ENCODE results near the gene ZNF492.
"Not testable (repeated sequence)": the region's sequence is repeated elsewhere in the genome, so short reads cannot be mapped to it uniquely, and the experiment has no call there.

Gene ZNF492

DNA sequence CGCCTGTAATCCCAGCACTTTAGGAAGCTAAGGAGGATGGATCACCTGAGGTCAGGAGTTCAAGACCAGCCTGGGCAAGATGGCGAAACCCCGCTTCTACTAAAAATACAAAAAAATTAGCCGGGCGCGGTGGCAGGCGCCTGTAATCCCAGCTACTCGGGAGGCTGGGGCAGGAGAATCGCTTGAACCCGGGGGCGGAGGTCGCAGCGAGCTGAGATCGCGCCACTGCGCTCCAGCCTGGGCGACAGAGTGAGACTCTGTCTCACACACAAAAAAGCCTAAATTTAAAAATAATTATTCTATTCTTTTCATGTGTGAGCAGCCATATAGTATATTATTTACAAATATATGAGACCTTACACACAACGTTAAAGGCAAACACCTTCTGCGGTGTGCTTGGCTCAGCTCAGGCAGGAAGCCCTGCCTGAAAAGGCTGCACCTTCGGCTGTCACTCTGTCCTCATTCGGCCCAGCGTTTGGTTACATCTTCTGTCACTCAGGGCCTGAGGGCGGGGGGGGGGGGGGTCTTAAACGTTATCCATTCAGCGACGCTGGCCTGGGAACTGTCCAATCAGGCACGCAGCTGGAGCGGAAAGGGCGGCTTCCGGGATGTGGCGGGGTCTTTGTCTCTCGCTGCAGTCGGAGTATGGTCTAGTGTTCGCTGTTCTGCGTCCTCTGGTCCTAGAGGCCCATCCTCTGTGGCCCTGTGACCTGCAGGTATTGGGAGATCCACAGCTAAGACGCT is at the start of gene ZNF492:
ZNF492 (plus strand) TSS at position 619 of the 744 bp plus-strand sequence. CDS start 19,076 bp downstream, outside the sequence.
- H3K36me3 ChIP-seq (ENCODE audit: control insufficient read depth in 2 of 2, insufficient read depth in 2 of 2, low read length in 2 of 2); H3K27ac ChIP-seq (ENCODE audit: low read length); H3K9me3 ChIP-seq (ENCODE audit: control insufficient read depth in 2 of 2, low read length in 2 of 2); H3K27me3 ChIP-seq (ENCODE audit: control insufficient read depth in 1 of 2, insufficient read depth in 2 of 2, low read length in 2 of 2); H3K4me1 ChIP-seq (ENCODE audit: control insufficient read depth, insufficient read depth, low read length): not testable (repeated sequence)
- peak within 1 kb of the TSS; percentile 51 to 58 for H3K9ac ChIP-seq (ENCODE audit: low read length in 2 of 2)
- H3K4me3 ChIP-seq (ENCODE audit: low read length in 2 of 2): peak within 1 kb of the TSS; percentile 71 to 79

DNA sequence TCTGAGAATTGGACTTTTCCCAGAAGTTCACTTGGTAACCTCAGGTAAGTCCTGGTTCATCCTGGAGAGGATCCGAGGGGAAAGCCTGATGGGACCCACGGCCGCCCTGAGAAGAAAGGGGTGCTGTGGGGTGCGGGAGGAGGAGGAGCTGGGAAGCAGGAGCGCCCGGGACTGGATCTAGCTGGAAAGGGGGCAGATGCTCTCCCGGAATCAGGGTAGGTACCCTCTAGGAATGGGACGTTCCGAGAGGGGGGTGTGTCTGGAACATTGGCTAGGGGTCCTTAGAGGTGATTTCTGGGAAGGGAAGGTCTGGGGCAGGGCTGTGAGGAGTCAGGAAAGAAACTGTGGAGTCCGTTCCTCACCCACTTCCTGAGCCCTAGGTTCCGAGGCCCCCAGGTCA is 38.7 kb upstream of the ZNF492 start:
- no peaks in the 10 kb centered on the region for H3K27me3 ChIP-seq (ENCODE audit: control insufficient read depth in 1 of 2, insufficient read depth in 2 of 2, low read length in 2 of 2)
- no peak overlapping the region for H3K9ac ChIP-seq (ENCODE audit: low read length in 2 of 2)
- H3K4me1 ChIP-seq (ENCODE audit: control insufficient read depth, insufficient read depth, low read length): no peaks in the 10 kb centered on the region
- H3K9me3 ChIP-seq (ENCODE audit: control insufficient read depth in 2 of 2, low read length in 2 of 2): peaks cover 0 to 3% of the 10 kb centered on the region in 2 donors
- H3K27ac ChIP-seq (ENCODE audit: low read length): no peak overlapping the region
- H3K4me3 ChIP-seq (ENCODE audit: low read length in 2 of 2): no peak overlapping the region
- H3K36me3 ChIP-seq (ENCODE audit: control insufficient read depth in 2 of 2, insufficient read depth in 2 of 2, low read length in 2 of 2): no peaks in the 10 kb centered on the region

DNA sequence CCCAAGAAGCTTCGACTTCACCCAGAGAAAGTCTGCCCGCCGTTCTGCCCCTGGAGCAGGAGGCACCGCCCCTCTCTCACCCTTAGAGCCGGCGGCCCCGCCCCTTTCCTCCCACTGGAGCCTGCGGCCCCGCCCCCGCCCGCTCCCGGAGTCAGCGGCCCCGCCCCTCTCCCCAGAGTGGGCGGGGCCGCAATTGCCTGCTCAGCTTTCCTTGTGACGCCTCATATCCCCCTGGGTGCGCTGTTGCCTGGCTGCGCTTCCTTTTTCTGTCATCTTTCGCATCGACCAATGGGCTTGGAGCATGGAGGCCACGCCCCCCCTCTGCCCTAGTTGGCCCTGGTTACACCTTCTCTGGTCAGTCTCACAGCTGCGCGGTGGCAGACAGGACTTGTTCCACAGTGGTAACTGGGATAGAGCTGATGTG is 38.2 kb upstream of the ZNF492 start:
- Histone ChIP-seq H3K4me3 (ENCODE audit: low read length in 2 of 2) (no peak overlapping the region), H3K4me1 (ENCODE audit: control insufficient read depth, insufficient read depth, low read length) (no peaks in the 10 kb centered on the region), H3K36me3 (ENCODE audit: control insufficient read depth in 2 of 2, insufficient read depth in 2 of 2, low read length in 2 of 2) (no peaks in the 10 kb centered on the region), H3K9me3 (ENCODE audit: control insufficient read depth in 2 of 2, low read length in 2 of 2) (peaks cover 0 to 3% of the 10 kb centered on the region in 2 donors), H3K27ac (ENCODE audit: low read length) (no peak overlapping the region), H3K27me3 (ENCODE audit: control insufficient read depth in 1 of 2, insufficient read depth in 2 of 2, low read length in 2 of 2) (no peaks in the 10 kb centered on the region), H3K9ac (ENCODE audit: low read length in 2 of 2) (no peak overlapping the region)

DNA sequence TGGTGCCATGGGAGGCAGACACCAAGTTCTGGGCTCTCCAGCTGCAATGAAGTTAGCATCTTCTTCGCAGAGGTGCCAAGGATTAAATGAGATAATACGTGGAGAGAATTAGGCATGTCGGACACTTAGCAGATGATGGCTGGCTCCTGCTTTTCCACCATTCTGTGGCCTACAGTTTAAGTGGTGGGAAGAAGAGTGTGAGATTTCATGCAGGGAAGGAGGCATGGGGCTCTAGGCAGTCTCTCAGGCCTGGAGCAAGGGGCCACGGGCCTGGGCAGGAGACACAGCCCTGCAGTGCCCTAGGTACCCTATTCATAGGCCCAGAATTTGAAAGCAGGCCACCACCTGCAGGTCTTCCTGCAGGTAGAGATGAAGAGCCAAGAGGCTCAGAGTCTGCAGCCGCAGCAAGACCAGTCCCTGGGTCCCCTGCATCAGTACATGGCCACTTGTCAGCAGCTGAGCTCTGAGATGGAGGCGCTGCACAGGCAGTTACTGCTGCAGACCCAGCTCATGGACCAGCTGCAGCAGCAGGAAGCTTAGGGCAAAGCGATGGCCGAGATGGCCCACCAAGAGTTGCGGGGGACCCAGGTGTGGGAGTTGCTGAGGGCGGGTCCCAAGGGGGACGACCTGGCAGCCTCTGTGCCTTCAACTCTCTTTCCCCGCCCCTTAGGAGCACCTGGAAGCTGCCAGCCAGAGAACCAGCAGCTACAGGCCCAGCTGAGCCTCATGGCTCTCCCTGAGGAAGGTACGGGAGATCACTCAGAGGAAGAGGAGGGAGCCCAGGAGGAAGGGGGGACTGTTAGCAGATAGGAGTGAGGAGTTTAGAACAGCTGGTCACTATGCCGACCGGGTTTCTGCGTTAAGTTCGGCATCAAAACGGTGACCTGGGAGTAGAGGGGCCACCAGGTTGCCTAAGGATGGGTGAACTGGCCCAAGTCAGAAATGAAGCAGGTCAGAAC is 33.2 kb upstream of the ZNF492 start:
- H3K4me3 ChIP-seq (ENCODE audit: low read length in 2 of 2): no peak overlapping the region
- no peak overlapping the region for H3K9ac ChIP-seq (ENCODE audit: low read length in 2 of 2)
- H3K4me1 ChIP-seq (ENCODE audit: control insufficient read depth, insufficient read depth, low read length): no peaks in the 10 kb centered on the region
- H3K27ac ChIP-seq (ENCODE audit: low read length): no peak overlapping the region
- H3K27me3 ChIP-seq (ENCODE audit: control insufficient read depth in 1 of 2, insufficient read depth in 2 of 2, low read length in 2 of 2): peaks cover 0 to 2% of the 10 kb centered on the region in 2 donors
- peaks cover 0 to 4% of the 10 kb centered on the region in 2 donors for H3K9me3 ChIP-seq (ENCODE audit: control insufficient read depth in 2 of 2, low read length in 2 of 2)
- H3K36me3 ChIP-seq (ENCODE audit: control insufficient read depth in 2 of 2, insufficient read depth in 2 of 2, low read length in 2 of 2): no peaks in the 10 kb centered on the region

DNA sequence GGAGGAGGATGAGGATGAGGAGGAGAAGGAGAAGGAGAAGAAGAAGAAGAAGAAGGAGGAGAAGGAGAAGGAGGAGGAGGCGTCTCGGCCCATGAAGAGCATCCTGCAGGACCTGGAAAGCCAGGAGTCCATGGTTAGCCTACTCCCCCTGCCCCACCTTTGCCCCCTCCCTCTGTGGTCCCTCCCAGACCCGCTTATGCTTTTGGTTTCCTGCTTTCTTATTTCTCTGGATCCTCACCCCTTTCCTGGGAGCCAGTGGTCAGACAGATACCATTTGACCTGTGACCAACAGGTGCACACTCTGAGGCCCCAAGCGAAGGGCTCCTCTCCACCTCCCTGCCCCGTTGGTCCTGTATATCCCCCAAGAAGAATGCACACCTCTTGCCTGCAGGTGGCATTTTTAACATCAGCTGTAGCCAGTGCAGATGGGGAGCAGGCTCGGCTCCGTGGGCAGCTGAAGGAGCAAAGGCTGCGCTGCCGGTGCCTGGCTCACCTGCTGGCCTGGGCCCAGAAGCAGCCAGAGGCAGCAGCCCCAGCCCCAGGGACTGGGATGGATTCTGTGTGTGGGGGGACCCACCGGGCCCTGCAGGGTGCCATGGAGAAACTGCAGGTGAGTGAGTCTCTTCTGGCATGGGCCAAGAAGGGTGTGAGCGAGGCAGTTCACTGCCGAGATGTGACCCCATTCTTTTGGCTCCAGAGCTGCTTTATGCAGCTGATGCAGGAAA is 32.1 kb upstream of the ZNF492 start:
- Histone ChIP-seq H3K27ac (ENCODE audit: low read length) (no peak overlapping the region), H3K4me1 (ENCODE audit: control insufficient read depth, insufficient read depth, low read length) (no peaks in the 10 kb centered on the region), H3K27me3 (ENCODE audit: control insufficient read depth in 1 of 2, insufficient read depth in 2 of 2, low read length in 2 of 2) (peaks cover 0 to 2% of the 10 kb centered on the region in 2 donors), H3K9me3 (ENCODE audit: control insufficient read depth in 2 of 2, low read length in 2 of 2) (peaks cover 0 to 4% of the 10 kb centered on the region in 2 donors), H3K36me3 (ENCODE audit: control insufficient read depth in 2 of 2, insufficient read depth in 2 of 2, low read length in 2 of 2) (no peaks in the 10 kb centered on the region), H3K9ac (ENCODE audit: low read length in 2 of 2) (no peak overlapping the region), H3K4me3 (ENCODE audit: low read length in 2 of 2) (no peak overlapping the region)

DNA sequence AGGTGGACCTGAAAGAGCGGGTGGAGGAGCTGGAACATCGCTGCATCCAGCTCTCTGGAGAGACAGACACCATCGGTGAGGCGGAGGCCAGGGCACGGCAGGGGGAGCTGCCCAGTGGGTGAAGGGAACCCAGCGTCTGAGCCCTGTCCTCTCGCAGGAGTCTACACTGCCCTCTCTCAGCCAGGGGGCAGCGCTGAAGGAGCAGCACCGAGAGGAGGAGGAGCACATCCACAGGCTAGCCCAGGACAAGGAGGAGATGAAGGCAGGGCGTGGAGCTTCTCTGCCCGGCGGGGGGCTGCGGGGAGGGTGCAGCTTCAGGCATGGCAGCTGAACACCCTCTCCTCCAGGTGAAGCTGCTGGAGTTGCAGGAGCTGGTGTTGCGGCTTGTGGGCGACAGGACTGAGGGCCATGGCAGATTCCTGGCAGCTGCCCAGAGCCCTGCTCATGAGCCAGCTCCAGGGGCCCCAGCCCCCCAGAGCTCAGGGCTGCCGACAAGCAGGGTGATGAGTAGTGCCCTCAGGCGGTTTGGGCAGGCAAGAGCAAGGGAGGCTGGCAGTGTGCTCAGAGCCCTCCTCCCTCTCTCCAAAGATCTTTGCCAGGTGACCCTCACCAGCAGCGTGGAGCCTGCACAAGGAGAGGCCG is 31.4 kb upstream of the ZNF492 start:
- no peaks in the 10 kb centered on the region for H3K36me3 ChIP-seq (ENCODE audit: control insufficient read depth in 2 of 2, insufficient read depth in 2 of 2, low read length in 2 of 2)
- H3K27ac ChIP-seq (ENCODE audit: low read length): no peak overlapping the region
- peaks cover 0 to 4% of the 10 kb centered on the region in 2 donors for H3K9me3 ChIP-seq (ENCODE audit: control insufficient read depth in 2 of 2, low read length in 2 of 2)
- H3K4me3 ChIP-seq (ENCODE audit: low read length in 2 of 2): no peak overlapping the region
- H3K9ac ChIP-seq (ENCODE audit: low read length in 2 of 2): no peak overlapping the region
- H3K27me3 ChIP-seq (ENCODE audit: control insufficient read depth in 1 of 2, insufficient read depth in 2 of 2, low read length in 2 of 2): peaks cover 0 to 2% of the 10 kb centered on the region in 2 donors
- H3K4me1 ChIP-seq (ENCODE audit: control insufficient read depth, insufficient read depth, low read length): no peaks in the 10 kb centered on the region

DNA sequence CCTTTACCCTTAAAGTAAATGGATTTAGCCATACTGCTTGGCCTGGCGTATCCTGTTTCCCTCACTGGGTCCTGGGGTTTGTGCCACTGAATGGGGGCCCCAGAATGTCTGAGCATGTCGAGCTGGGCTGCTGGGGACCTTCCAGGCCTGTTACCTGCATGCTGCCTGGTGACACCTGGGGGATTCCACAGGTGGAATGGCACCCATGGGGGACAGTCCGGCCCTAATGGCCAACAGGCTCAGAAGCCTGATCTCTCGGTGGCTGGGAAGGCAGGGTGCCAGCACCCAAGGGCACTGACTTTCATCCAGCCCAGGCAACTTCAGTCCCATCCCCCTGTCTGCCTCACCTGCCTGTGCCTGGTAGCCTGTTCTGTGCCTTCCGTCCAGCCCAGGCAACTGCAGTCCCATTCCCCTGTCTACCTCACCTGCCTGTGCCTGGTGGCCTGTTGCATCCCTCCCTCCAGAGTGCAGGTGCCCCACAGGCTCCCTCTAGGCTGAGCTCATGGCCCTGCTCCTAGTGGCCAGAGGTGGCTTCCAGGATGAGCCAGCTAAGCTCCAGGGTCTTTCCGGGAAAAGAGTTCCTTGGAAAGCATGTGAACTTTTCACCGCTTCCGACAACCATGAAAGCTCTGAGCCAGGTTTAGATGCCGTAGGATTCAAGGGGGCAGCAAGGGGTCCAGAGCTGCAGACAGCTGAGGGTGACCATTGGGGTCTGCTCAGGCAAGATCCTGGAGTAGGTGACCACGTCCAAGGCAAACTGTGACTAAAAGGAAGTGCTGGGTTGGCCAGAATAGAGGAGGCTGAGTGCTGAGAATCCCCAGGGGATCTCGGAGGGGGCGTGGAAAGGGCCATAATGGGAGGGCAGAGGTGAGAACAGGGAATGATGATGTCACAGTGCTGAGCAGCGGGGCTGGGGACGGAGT is 30.3 kb upstream of the ZNF492 start:
- H3K27me3 ChIP-seq (ENCODE audit: control insufficient read depth in 1 of 2, insufficient read depth in 2 of 2, low read length in 2 of 2): peaks cover 0 to 2% of the 10 kb centered on the region in 2 donors
- no peak overlapping the region for H3K4me3 ChIP-seq (ENCODE audit: low read length in 2 of 2)
- no peak overlapping the region for H3K9ac ChIP-seq (ENCODE audit: low read length in 2 of 2)
- no peak overlapping the region for H3K27ac ChIP-seq (ENCODE audit: low read length)
- H3K4me1 ChIP-seq (ENCODE audit: control insufficient read depth, insufficient read depth, low read length): no peaks in the 10 kb centered on the region
- no peaks in the 10 kb centered on the region for H3K36me3 ChIP-seq (ENCODE audit: control insufficient read depth in 2 of 2, insufficient read depth in 2 of 2, low read length in 2 of 2)
- peaks cover 0 to 4% of the 10 kb centered on the region in 2 donors for H3K9me3 ChIP-seq (ENCODE audit: control insufficient read depth in 2 of 2, low read length in 2 of 2)

DNA sequence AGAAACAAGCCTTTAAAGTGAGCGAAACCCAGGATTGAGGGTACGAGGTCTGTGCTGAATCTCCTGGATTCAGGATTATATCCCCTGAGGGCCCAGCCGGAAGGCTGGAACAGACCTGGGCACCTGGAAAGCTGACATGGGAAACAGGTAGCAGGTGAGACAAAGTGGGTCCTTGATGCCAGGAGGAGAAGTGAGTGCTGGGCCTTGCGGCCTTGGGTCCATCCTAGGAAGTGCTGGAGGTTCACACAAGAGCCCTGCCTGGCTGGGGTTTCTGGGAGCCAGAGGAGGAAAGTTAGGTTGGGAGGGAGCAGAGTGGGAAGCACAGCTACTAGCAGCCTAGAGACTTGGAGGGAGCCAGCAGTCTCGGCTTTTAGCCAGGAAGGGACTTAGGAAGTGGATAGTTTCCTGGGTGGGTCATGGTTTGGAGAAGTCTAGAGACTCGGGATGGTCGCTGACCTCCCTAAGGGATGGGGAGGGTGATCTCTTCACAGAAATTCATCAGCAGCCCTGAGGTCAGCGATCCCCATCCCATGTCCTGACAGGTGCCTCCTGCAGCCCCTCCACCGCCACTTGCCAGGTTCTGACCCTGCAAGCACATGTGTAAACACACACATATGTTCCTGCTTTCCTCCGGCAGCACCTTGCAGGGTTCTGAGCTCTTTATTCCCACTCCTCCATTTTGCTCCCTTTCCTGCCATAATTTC is 29.4 kb upstream of the ZNF492 start:
- no peak overlapping the region for H3K4me3 ChIP-seq (ENCODE audit: low read length in 2 of 2)
- peaks cover 0 to 2% of the 10 kb centered on the region in 2 donors for H3K27me3 ChIP-seq (ENCODE audit: control insufficient read depth in 1 of 2, insufficient read depth in 2 of 2, low read length in 2 of 2)
- no peak overlapping the region for H3K9ac ChIP-seq (ENCODE audit: low read length in 2 of 2)
- H3K4me1 ChIP-seq (ENCODE audit: control insufficient read depth, insufficient read depth, low read length): no peaks in the 10 kb centered on the region
- H3K36me3 ChIP-seq (ENCODE audit: control insufficient read depth in 2 of 2, insufficient read depth in 2 of 2, low read length in 2 of 2): no peaks in the 10 kb centered on the region
- peaks cover 0 to 4% of the 10 kb centered on the region in 2 donors for H3K9me3 ChIP-seq (ENCODE audit: control insufficient read depth in 2 of 2, low read length in 2 of 2)
- no peak overlapping the region for H3K27ac ChIP-seq (ENCODE audit: low read length)
